Esophagus (tissue), 2 donors: ENCODE measurements around the gene CARD19. TPM values are rescaled to one million over a fixed set of nuclear protein-coding genes. Genes with fewer than 3 reads are reported as not detected.

Experiments used
- H3K27ac ChIP-seq, 2 donors: one replicate each; pipeline ENCODE4 v1.5.1; 2013; ENCODE audit warnings: low read depth in 2 of 2, mild to moderate bottlenecking in 2 of 2, inconsistent platforms in 1 of 2, low read length in 1 of 2, moderate library complexity in 1 of 2
- H3K27me3 ChIP-seq, 2 donors: one replicate each; pipeline ENCODE4 v1.6.1; 2013; ENCODE audit warnings: low read length in 2 of 2, control low read depth in 1 of 2, mild to moderate bottlenecking in 1 of 2; ENCODE audit not compliant: insufficient read depth in 2 of 2, control insufficient read depth in 1 of 2
- H3K36me3 ChIP-seq, 2 donors: one replicate each; pipeline ENCODE4 v1.6.1; 2013; ENCODE audit warnings: low read length in 1 of 2; ENCODE audit not compliant: control insufficient read depth in 2 of 2, insufficient read depth in 2 of 2
- H3K4me1 ChIP-seq, 2 donors: one replicate each; pipeline ENCODE4 v1.6.1; 2013; ENCODE audit warnings: low read length in 1 of 2; ENCODE audit not compliant: control insufficient read depth in 2 of 2, insufficient read depth in 2 of 2
- H3K4me3 ChIP-seq, 2 donors: one replicate each; pipeline ENCODE4 v1.5.1; 2013; ENCODE audit warnings: low read length in 2 of 2, mild to moderate bottlenecking in 2 of 2, low read depth in 1 of 2, moderate library complexity in 1 of 2
- H3K9me3 ChIP-seq, 2 donors: one replicate each; pipeline ENCODE4 v1.6.1; 2013; ENCODE audit warnings: mild to moderate bottlenecking in 2 of 2, low read depth in 1 of 2, low read length in 1 of 2, moderate library complexity in 1 of 2; ENCODE audit not compliant: control insufficient read depth in 2 of 2, insufficient read depth in 1 of 2
- whole genome bisulfite sequencing, 2 donors: extraction: QIAGEN DNeasy Blood & Tissue Kit; methylation state at CpG; one replicate each; pipeline ENCODE4 v1.1.7; 2013; 5-methylcytosine and 5-hydroxymethylcytosine counted together
- polyA plus RNA-seq, 2 donors: library from polyadenylated mRNA; stranded (reverse); fragments of 200-250 nt; gene quantifications; one replicate each; pipeline ENCODE4 v1.2.3, GENCODE V29; 2013
- donor health status: healthy with polysubstance abuse.
- donor health status: Bipolar disorder and iron deficiency.

The CARD19 gene
- polyA plus RNA-seq, 2 donors, result 19.6 to 30.7 TPM

GRCh38 chr9:93151097-93151784 lies 55.2 kb downstream of the CARD19 start:
- Histone ChIP-seq H3K27me3 (no peaks in the 10 kb centered on the region), H3K4me1 (no peaks in the 10 kb centered on the region), H3K27ac (no peak overlapping the region), H3K36me3 (no peaks in the 10 kb centered on the region), H3K9me3 (no peaks in the 10 kb centered on the region), H3K4me3 (no peak overlapping the region)
- whole genome bisulfite sequencing, 2 donors, result 88 to 91% methylated on average over 10 of the region's 10 CpGs

- no peak overlapping the region for H3K27ac ChIP-seq
- H3K36me3 ChIP-seq, result no peaks in the 10 kb centered on the region
- WGBS, 2 donors, result 81% methylated on average over 14 of the region's 14 CpGs
- H3K27me3 ChIP-seq, result no peaks in the 10 kb centered on the region
- no peaks in the 10 kb centered on the region for H3K4me1 ChIP-seq
- no peak overlapping the region for H3K4me3 ChIP-seq
- no peaks in the 10 kb centered on the region for H3K9me3 ChIP-seq
These were observed 58.4 kb downstream of the CARD19 start for GRCh38 chr9:93154293-93154903.

GRCh38 chr9:93155716-93156474 lies 59.9 kb downstream of the CARD19 start:
- 87 to 91% methylated on average over 16 of the region's 16 CpGs for WGBS, 2 donors
- Histone ChIP-seq H3K27me3 (no peaks in the 10 kb centered on the region), H3K27ac (no peak overlapping the region), H3K4me1 (no peaks in the 10 kb centered on the region), H3K4me3 (no peak overlapping the region), H3K9me3 (no peaks in the 10 kb centered on the region), H3K36me3 (no peaks in the 10 kb centered on the region)

GRCh38 chr9:93156475-93157008 lies 60.5 kb downstream of the CARD19 start:
- 83 to 85% methylated on average over 11 of the region's 11 CpGs for WGBS, 2 donors
- Histone ChIP-seq H3K4me3 (no peak overlapping the region), H3K4me1 (no peaks in the 10 kb centered on the region), H3K9me3 (no peaks in the 10 kb centered on the region), H3K27ac (no peak overlapping the region), H3K27me3 (no peaks in the 10 kb centered on the region), H3K36me3 (no peaks in the 10 kb centered on the region)

- H3K9me3 ChIP-seq, result no peaks in the 10 kb centered on the region
- no peak overlapping the region for H3K27ac ChIP-seq
- H3K36me3 ChIP-seq, result no peaks in the 10 kb centered on the region
- WGBS, 2 donors, result 15 to 16% methylated on average over 19 of the region's 19 CpGs
- H3K4me1 ChIP-seq, result no peaks in the 10 kb centered on the region
- no peaks in the 10 kb centered on the region for H3K27me3 ChIP-seq
- H3K4me3 ChIP-seq, result no peak overlapping the region
These were observed 63.8 kb downstream of the CARD19 start for GRCh38 chr9:93159601-93160471.

- Histone ChIP-seq H3K9me3 (no peaks in the 10 kb centered on the region), H3K36me3 (no peaks in the 10 kb centered on the region), H3K4me3 (no peak overlapping the region), H3K27me3 (no peaks in the 10 kb centered on the region), H3K27ac (no peak overlapping the region), H3K4me1 (no peaks in the 10 kb centered on the region)
- WGBS, 2 donors, result 62 to 67% methylated on average over 11 of the region's 11 CpGs
These were observed 66.0 kb downstream of the CARD19 start for GRCh38 chr9:93161786-93162562.

Other genes with a start within 250 kb of the CARD19 start
- gene ZNF484, start 218.2 kb upstream of the CARD19 start, polyA plus RNA-seq, result under 1 TPM; 0.55 to 0.65 TPM
- gene FGD3, start 148.7 kb upstream of the CARD19 start, polyA plus RNA-seq, result 1 to 10 TPM; 2.1 to 2.3 TPM
- gene SUSD3, start 37.5 kb upstream of the CARD19 start, polyA plus RNA-seq, result 1 to 10 TPM in 1 of 2 donors, under 1 TPM in 1; 0.83 to 1.9 TPM
- 10 to 100 TPM; 14.9 to 21.7 TPM for gene NINJ1, start 38.0 kb downstream of the CARD19 start, polyA plus RNA-seq
- gene WNK2, start 87.9 kb downstream of the CARD19 start, polyA plus RNA-seq, result 1 to 10 TPM; 2.1 to 3.4 TPM